ENCODE results near the gene CCDC71.

Gene CCDC71

DNA sequence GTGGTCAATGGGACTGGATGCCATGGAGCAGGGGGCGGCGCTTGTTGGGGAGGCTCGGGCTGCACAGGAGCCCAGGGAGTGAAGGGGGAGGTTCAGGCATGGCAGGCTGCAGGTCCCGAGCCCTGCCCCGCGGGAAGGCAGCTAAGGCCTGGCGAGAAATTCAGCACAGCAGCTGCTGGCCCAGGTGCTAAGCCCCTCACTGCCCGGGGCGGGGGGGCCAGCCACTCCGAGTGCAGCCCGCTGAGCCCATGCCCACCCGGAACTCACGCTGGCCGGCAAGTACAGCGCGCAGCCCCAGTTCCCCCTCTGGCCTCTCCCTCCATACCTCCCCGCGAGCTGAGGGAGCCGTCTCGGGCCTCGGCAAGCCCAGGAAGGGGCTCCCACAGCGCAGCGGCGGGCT lies 16.6 kb upstream of the CCDC71 start:
- Histone ChIP-seq H3K27ac (ENCODE audit: low read depth, low read length) (no peak overlapping the region), H3K9ac (ENCODE audit: low read length in 5 of 5) (no peak overlapping the region), H3K4me3 (ENCODE audit: low read depth in 1 of 5, low read length in 5 of 5) (no peak overlapping the region), H3K4me1 (ENCODE audit: control insufficient read depth in 5 of 5, insufficient read depth in 5 of 5, low read length in 5 of 5) (no peaks in the 10 kb centered on the region), H3K36me3 (ENCODE audit: control insufficient read depth in 5 of 5, insufficient read depth in 5 of 5, low read length in 5 of 5) (peaks cover 0 to 10% (median 3%) of the 10 kb centered on the region in 5 donors), H3K27me3 (ENCODE audit: control insufficient read depth in 5 of 5, insufficient read depth in 4 of 5, low read length in 5 of 5) (no peaks in the 10 kb centered on the region), H3K9me3 (ENCODE audit: control insufficient read depth in 5 of 5, low read length in 5 of 5) (no peaks in the 10 kb centered on the region)

- H3K9me3 ChIP-seq (ENCODE audit: control insufficient read depth in 5 of 5, low read length in 5 of 5): no peaks in the 10 kb centered on the region
- H3K9ac ChIP-seq (ENCODE audit: low read length in 5 of 5): no peak overlapping the region
- H3K36me3 ChIP-seq (ENCODE audit: control insufficient read depth in 5 of 5, insufficient read depth in 5 of 5, low read length in 5 of 5): peaks cover 0 to 23% (median 15%) of the 10 kb centered on the region in 5 donors
- no peaks in the 10 kb centered on the region for H3K27me3 ChIP-seq (ENCODE audit: control insufficient read depth in 5 of 5, insufficient read depth in 4 of 5, low read length in 5 of 5)
- H3K4me3 ChIP-seq (ENCODE audit: low read depth in 1 of 5, low read length in 5 of 5): no peak overlapping the region
- no peak overlapping the region for H3K27ac ChIP-seq (ENCODE audit: low read depth, low read length)
- H3K4me1 ChIP-seq (ENCODE audit: control insufficient read depth in 5 of 5, insufficient read depth in 5 of 5, low read length in 5 of 5): peaks cover 2 to 13% (median 11%) of the 10 kb centered on the region in 5 donors
Measured at GRCh38 chr3:49181351-49181750, 15.2 kb upstream of the CCDC71 start.

DNA sequence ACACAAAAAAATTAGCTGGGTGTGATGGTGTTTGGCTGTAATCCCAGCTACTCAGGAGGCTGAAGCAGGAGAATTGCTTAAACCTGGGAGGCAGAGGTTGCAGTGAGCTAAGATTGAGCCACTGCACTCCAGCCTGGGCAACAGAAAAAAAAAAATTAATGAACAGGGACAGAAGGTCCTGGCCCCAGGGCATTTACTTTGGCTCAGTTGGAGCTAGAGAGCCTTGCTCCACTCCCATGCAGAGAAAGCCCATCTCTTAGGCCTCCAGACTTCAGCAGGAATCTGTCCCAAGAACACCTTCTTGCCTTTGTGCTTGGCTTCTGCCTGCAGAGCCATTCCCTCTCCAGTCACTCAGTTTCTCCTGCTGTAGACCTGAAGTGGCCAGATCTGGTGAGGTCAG lies 14.0 kb upstream of the CCDC71 start:
- no peak overlapping the region for H3K9ac ChIP-seq (ENCODE audit: low read length in 5 of 5)
- H3K4me1 ChIP-seq (ENCODE audit: control insufficient read depth in 5 of 5, insufficient read depth in 5 of 5, low read length in 5 of 5): peaks cover 2 to 25% (median 22%) of the 10 kb centered on the region in 5 donors
- no peak overlapping the region for H3K27ac ChIP-seq (ENCODE audit: low read depth, low read length)
- no peaks in the 10 kb centered on the region for H3K9me3 ChIP-seq (ENCODE audit: control insufficient read depth in 5 of 5, low read length in 5 of 5)
- H3K27me3 ChIP-seq (ENCODE audit: control insufficient read depth in 5 of 5, insufficient read depth in 4 of 5, low read length in 5 of 5): no peaks in the 10 kb centered on the region
- no peak overlapping the region for H3K4me3 ChIP-seq (ENCODE audit: low read depth in 1 of 5, low read length in 5 of 5)
- peaks cover 0 to 35% (median 27%) of the 10 kb centered on the region in 5 donors for H3K36me3 ChIP-seq (ENCODE audit: control insufficient read depth in 5 of 5, insufficient read depth in 5 of 5, low read length in 5 of 5)

- H3K4me3 ChIP-seq (ENCODE audit: low read depth in 1 of 5, low read length in 5 of 5): no peak overlapping the region
- H3K9me3 ChIP-seq (ENCODE audit: control insufficient read depth in 5 of 5, low read length in 5 of 5): no peaks in the 10 kb centered on the region
- no peak overlapping the region for H3K27ac ChIP-seq (ENCODE audit: low read depth, low read length)
- H3K9ac ChIP-seq (ENCODE audit: low read length in 5 of 5): peak overlapping the region in 1 of 5 donors; percentile 21
- H3K4me1 ChIP-seq (ENCODE audit: control insufficient read depth in 5 of 5, insufficient read depth in 5 of 5, low read length in 5 of 5): peaks cover 15 to 56% (median 52%) of the 10 kb centered on the region in 5 donors
- H3K36me3 ChIP-seq (ENCODE audit: control insufficient read depth in 5 of 5, insufficient read depth in 5 of 5, low read length in 5 of 5): peaks cover 0 to 53% (median 37%) of the 10 kb centered on the region in 5 donors
- no peaks in the 10 kb centered on the region for H3K27me3 ChIP-seq (ENCODE audit: control insufficient read depth in 5 of 5, insufficient read depth in 4 of 5, low read length in 5 of 5)
Measured at GRCh38 chr3:49177073-49177472, 10.9 kb upstream of the CCDC71 start.

DNA sequence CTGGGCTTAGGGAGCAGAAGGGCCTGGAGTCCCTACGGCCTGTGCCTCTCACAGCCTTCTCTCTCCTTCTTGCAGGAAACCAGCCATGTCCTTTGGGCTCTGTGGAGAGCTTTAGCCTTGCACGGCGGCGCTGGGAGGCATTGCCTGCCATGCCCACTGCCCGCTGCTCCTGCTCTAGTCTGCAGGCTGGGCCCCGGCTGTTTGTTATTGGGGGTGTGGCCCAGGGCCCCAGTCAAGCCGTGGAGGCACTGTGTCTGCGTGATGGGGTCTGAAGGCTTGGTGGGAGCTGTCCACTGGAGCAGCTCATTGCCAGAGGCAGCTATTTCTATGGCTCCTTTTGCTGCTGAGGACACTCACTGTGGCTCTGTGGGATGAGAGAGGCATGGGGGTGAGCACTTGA lies 9.4 kb upstream of the CCDC71 start:
- Histone ChIP-seq H3K27ac (ENCODE audit: low read depth, low read length) (no peak overlapping the region), H3K9me3 (ENCODE audit: control insufficient read depth in 5 of 5, low read length in 5 of 5) (no peaks in the 10 kb centered on the region), H3K4me3 (ENCODE audit: low read depth in 1 of 5, low read length in 5 of 5) (no peak overlapping the region), H3K27me3 (ENCODE audit: control insufficient read depth in 5 of 5, insufficient read depth in 4 of 5, low read length in 5 of 5) (no peaks in the 10 kb centered on the region), H3K4me1 (ENCODE audit: control insufficient read depth in 5 of 5, insufficient read depth in 5 of 5, low read length in 5 of 5) (peaks cover 18 to 69% (median 63%) of the 10 kb centered on the region in 5 donors), H3K9ac (ENCODE audit: low read length in 5 of 5) (no peak overlapping the region), H3K36me3 (ENCODE audit: control insufficient read depth in 5 of 5, insufficient read depth in 5 of 5, low read length in 5 of 5) (peaks cover 0 to 53% (median 37%) of the 10 kb centered on the region in 5 donors)

- peaks cover 0 to 53% (median 37%) of the 10 kb centered on the region in 5 donors for H3K36me3 ChIP-seq (ENCODE audit: control insufficient read depth in 5 of 5, insufficient read depth in 5 of 5, low read length in 5 of 5)
- peak overlapping the region in 4 of 5 donors; percentile 91 to 95 (median 94) for H3K9ac ChIP-seq (ENCODE audit: low read length in 5 of 5)
- H3K27ac ChIP-seq (ENCODE audit: low read depth, low read length): peak overlapping the region; percentile 92
- H3K4me3 ChIP-seq (ENCODE audit: low read depth in 1 of 5, low read length in 5 of 5): peak overlapping the region in 1 of 5 donors; percentile 90
- H3K27me3 ChIP-seq (ENCODE audit: control insufficient read depth in 5 of 5, insufficient read depth in 4 of 5, low read length in 5 of 5): no peaks in the 10 kb centered on the region
- H3K4me1 ChIP-seq (ENCODE audit: control insufficient read depth in 5 of 5, insufficient read depth in 5 of 5, low read length in 5 of 5): peaks cover 19 to 74% (median 66%) of the 10 kb centered on the region in 5 donors
- H3K9me3 ChIP-seq (ENCODE audit: control insufficient read depth in 5 of 5, low read length in 5 of 5): no peaks in the 10 kb centered on the region
Measured at GRCh38 chr3:49174397-49174985, 8.4 kb upstream of the CCDC71 start.

GRCh38 chr3:49173792-49174170 lies 7.7 kb upstream of the CCDC71 start:
- Histone ChIP-seq H3K4me1 (ENCODE audit: control insufficient read depth in 5 of 5, insufficient read depth in 5 of 5, low read length in 5 of 5) (peaks cover 19 to 74% (median 66%) of the 10 kb centered on the region in 5 donors), H3K9ac (ENCODE audit: low read length in 5 of 5) (peak overlapping the region; percentile 91 to 95 (median 94)), H3K4me3 (ENCODE audit: low read depth in 1 of 5, low read length in 5 of 5) (peak overlapping the region; percentile 64 to 90 (median 90)), H3K36me3 (ENCODE audit: control insufficient read depth in 5 of 5, insufficient read depth in 5 of 5, low read length in 5 of 5) (peaks cover 0 to 53% (median 36%) of the 10 kb centered on the region in 5 donors), H3K27me3 (ENCODE audit: control insufficient read depth in 5 of 5, insufficient read depth in 4 of 5, low read length in 5 of 5) (no peaks in the 10 kb centered on the region), H3K27ac (ENCODE audit: low read depth, low read length) (peak overlapping the region; percentile 92), H3K9me3 (ENCODE audit: control insufficient read depth in 5 of 5, low read length in 5 of 5) (no peaks in the 10 kb centered on the region)

DNA sequence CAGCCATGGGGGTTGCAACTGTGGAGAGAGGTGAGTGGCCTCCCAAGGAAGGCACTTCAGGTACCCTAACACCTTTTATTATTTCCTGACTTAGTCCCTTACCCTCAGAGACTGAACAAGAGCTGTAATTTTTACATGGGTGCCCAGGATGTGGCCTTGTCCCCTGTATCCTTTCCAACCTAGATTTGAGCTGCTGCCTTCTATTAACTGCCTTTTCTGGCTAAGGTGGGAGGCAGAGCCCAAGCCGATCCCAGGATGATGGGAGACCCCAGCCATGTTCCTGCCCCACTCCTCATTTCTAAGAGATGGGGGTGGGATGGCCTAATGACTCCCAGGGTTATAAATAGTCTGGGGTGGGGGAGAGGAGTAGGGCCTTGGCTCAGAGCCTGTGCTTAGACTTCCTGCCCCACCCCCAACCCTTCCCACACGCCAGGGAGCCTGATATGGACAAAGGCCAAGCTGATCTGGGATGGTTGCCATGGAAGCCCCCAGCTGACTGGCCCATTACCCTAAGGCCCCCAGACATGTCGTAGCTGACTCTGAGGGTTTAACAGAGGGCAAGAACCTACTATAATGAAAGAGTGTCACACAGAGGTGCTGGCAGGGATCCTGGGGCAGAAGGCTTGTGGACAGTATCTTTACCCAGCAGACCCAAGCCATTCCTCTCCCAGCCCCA lies 7.1 kb upstream of the CCDC71 start:
- peaks cover 19 to 74% (median 66%) of the 10 kb centered on the region in 5 donors for H3K4me1 ChIP-seq (ENCODE audit: control insufficient read depth in 5 of 5, insufficient read depth in 5 of 5, low read length in 5 of 5)
- H3K9me3 ChIP-seq (ENCODE audit: control insufficient read depth in 5 of 5, low read length in 5 of 5): no peaks in the 10 kb centered on the region
- H3K4me3 ChIP-seq (ENCODE audit: low read depth in 1 of 5, low read length in 5 of 5): peak overlapping the region; percentile 64 to 90 (median 90)
- peaks cover 0 to 48% (median 36%) of the 10 kb centered on the region in 5 donors for H3K36me3 ChIP-seq (ENCODE audit: control insufficient read depth in 5 of 5, insufficient read depth in 5 of 5, low read length in 5 of 5)
- H3K27ac ChIP-seq (ENCODE audit: low read depth, low read length): peak overlapping the region; percentile 92
- H3K9ac ChIP-seq (ENCODE audit: low read length in 5 of 5): peak overlapping the region; percentile 91 to 95 (median 94)
- H3K27me3 ChIP-seq (ENCODE audit: control insufficient read depth in 5 of 5, insufficient read depth in 4 of 5, low read length in 5 of 5): no peaks in the 10 kb centered on the region

DNA sequence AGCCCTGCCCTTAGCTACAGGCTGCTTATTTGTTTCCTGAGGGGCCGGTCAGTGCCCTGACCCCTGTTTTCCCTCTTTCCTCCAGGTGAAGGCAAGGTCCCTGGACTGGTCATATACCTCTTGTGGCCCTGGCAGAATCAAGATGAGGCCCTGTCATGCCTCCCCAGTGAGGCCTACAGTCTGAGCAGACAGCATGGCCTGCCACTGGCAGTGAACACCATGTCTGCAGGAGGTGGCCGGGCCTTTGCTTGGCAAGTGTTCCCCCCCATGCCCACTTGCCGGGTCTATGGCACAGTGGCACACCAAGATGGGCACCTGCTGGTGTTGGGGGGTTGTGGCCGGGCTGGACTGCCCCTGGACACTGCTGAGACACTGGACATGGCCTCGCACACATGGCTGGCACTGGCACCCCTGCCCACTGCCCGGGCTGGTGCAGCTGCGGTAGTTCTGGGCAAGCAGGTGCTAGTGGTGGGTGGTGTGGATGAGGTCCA lies 6.5 kb upstream of the CCDC71 start:
- H3K27me3 ChIP-seq (ENCODE audit: control insufficient read depth in 5 of 5, insufficient read depth in 4 of 5, low read length in 5 of 5): no peaks in the 10 kb centered on the region
- no peaks in the 10 kb centered on the region for H3K9me3 ChIP-seq (ENCODE audit: control insufficient read depth in 5 of 5, low read length in 5 of 5)
- H3K27ac ChIP-seq (ENCODE audit: low read depth, low read length): peak overlapping the region; percentile 92
- H3K9ac ChIP-seq (ENCODE audit: low read length in 5 of 5): peak overlapping the region; percentile 91 to 95 (median 94)
- peaks cover 0 to 42% (median 36%) of the 10 kb centered on the region in 5 donors for H3K36me3 ChIP-seq (ENCODE audit: control insufficient read depth in 5 of 5, insufficient read depth in 5 of 5, low read length in 5 of 5)
- peaks cover 19 to 73% (median 66%) of the 10 kb centered on the region in 5 donors for H3K4me1 ChIP-seq (ENCODE audit: control insufficient read depth in 5 of 5, insufficient read depth in 5 of 5, low read length in 5 of 5)
- H3K4me3 ChIP-seq (ENCODE audit: low read depth in 1 of 5, low read length in 5 of 5): peak overlapping the region; percentile 88 to 94 (median 90)

Data from subcutaneous abdominal adipose tissue (tissue), 5 donors.